GM19372 (cell line): Measurements from ENCODE around the gene CD302.
"Not testable (repeated sequence)": the region's sequence is repeated elsewhere in the genome, so short reads cannot be mapped to it uniquely, and the experiment has no call there.

Experiments used
- ATAC-seq: cut with Tn5 transposase; IDR thresholded peaks from one replicate; pipeline ENCODE4 v1.9.1; 2021; ENCODE audit warnings: mild to moderate bottlenecking, low read depth, moderate library complexity; ENCODE audit not compliant: unreplicated experiment

Gene CD302

GRCh38 chr2:159755788-159756187, 42.2 kb downstream of the CD302 start:
- ATAC-seq = no peak

- ATAC-seq = no peak
Measured at GRCh38 chr2:159755014-159755413, 43.0 kb downstream of the CD302 start.

- no peak for ATAC-seq
Measured at GRCh38 chr2:159753797-159754196, 44.2 kb downstream of the CD302 start.

GRCh38 chr2:159750873-159751272, 47.1 kb downstream of the CD302 start:
- no peak for ATAC-seq

DNA sequence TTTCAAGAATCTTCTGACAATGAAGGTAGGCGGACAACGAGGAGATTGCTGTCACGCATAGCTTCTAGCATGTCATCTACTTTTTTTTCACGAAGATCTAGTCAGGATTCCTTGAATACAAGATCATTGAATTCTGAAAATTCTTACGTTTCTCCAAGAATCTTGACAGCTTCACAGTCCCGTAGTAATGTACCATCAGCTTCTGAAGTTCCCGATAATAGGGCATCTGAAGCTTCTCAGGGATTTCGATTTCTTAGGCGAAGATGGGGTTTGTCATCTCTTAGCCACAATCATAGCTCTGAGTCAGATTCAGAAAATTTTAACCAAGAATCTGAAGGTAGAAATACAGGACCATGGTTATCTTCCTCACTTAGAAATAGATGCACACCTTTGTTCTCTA, 49.9 kb downstream of the CD302 start:
- ATAC-seq = no peak

GRCh38 chr2:159745237-159745636, 52.8 kb downstream of the CD302 start:
- ATAC-seq = not testable (repeated sequence)

- ATAC-seq = no peak
Measured at GRCh38 chr2:159744363-159744762, 53.6 kb downstream of the CD302 start.

- ATAC-seq = no peak
Measured at GRCh38 chr2:159742846-159743245, 55.2 kb downstream of the CD302 start.

DNA sequence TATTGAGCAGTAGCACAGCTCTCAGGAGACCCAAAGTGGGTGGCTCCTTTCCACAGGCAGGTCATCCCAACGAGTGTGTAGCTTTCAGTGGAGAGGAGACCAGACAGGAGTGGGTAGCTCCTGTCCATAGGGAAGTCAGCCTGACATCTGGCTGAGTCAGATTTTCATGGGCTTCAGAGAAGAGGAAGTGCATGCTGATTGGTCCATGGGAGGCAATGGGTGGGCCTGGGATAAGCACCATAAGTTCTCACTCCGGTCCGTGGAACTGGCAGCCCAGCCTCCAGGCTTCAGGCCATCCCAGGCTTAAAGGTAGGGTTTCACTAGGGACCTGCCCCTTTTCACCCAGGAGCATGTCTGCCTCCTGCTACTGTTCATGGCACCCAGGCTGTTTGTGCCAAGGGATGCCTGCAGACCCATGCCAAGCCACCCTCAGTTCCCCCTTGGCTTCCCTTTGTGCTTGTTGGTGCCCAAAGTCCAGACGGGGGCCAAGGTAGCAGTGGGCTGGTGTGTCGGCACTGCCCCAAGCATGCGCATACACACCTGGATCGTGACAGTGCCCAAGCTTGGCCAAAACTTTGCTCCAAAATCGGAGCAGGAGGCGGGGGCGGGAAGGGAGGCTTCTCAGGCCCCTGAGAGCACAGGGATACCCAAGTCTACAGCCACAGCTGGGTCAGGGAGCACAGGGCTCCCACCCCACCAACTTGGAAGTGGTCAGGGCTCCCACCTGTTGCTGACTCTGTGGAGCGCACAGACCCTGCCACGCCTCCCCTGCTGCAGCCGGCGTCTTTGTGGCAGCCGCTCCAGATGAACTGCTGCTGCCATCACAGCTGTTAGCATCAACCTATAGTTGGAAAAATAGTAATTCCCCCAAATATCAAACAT, 59.3 kb downstream of the CD302 start:
- ATAC-seq = no peak

- ATAC-seq = no peak
Measured at GRCh38 chr2:159737917-159738296, 60.1 kb downstream of the CD302 start.

DNA sequence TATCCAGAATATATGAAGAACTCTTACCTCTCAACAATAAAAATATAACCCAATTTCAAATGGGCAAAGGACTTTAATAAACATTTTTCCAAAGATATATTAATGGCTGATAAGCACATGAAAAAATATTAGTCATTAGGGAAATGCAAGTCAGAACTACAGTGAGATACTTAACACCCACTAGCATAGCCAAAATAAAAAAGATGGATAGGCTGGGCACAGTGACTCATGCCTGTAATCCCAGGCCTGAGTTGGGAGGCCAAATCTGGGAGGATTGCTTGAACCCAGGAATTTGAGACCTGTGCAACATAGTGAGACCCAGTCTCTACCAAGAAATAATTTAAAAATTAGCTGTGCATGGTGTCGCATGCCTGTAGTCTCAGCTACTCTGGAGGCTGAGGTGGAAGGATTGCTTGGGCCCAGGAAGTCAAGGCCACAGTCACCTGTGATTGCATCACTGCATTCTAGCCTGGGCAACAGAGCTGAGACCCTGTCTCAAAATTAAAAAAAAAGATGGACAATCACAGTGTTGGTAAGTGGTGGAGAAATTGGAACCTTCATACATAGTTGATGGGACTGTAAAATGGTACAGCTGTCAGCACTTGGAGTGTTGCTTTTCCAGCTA, 60.6 kb downstream of the CD302 start:
- ATAC-seq = no peak

DNA sequence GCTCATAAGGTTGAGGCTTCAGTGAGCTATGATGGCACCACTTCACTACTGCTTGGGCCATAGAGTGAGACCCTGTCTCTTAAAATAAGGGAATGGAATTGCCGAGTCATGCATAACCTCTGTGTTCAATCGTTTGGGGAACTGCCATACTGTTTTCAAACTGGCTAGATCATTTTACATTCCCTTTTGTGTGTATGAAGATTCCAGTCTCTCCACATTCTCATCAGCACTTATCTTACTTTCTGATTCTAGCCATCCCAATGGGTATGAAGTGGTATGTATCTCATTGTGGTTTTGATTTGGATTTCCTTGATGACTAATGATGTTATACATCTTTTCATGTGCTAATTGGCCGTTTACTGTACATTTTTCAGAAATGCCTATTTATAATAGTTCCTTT, 62.0 kb downstream of the CD302 start:
- ATAC-seq = no peak

- no peak for ATAC-seq
Measured at GRCh38 chr2:159735648-159736047, 62.4 kb downstream of the CD302 start.

- ATAC-seq = no peak
Measured at GRCh38 chr2:159728629-159729028, 69.4 kb downstream of the CD302 start.

DNA sequence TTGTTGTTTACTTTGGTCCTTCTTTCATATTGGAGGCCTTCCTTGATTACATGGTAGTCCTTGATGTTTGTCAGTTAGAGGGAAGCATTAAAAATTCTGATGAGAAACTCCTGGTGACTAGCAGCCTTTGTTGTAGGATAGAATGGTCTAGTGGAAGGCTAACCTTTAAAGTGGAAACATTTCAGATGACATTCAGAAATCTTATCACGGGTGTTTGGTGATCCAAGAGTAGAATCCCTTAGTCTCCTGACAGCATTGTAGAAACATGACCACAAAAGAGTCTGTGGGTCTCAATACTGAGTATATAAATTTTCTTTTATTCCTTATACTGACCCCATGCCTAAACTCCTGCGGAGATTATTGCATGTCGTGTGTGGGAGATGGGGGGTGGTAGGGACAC, 72.3 kb downstream of the CD302 start:
- no peak for ATAC-seq

DNA sequence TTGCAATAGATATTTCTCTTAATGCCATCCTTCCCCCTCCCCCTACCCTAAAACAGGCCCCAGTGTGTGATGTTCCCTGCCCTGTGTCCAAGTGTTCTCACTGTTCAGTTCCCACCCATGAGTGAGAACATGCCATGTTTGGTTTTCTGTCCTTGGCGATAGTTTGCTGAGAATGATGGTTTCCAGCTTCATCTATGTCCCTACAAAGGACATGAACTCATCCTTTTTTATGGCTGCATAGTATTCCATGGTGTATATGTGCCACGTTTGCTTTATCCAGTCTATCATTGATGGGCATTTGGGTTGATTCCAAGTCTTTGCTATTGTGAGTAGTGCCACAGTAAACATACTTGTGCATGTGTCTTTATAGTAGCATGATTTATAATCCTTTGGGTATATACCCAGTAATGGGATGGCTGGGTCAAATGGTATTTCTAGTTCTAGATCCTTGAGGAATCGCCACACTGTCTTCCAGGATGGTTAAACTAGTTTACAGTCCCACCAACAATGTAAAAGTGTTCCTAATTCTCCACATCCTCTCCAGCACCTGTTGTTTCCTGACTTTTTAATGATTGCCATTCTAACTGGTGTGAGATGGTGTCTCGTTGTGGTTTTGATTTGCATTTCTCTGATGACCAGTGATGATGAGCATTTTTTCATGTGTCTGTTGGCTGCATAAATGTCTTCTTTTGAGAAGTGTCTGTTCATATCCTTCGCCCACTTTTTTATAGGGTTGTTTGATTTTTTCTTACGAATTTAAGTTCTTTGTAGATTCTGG, 73.0 kb downstream of the CD302 start:
- ATAC-seq = not testable (repeated sequence)

GRCh38 chr2:159722580-159722979, 75.4 kb downstream of the CD302 start:
- ATAC-seq = no peak

DNA sequence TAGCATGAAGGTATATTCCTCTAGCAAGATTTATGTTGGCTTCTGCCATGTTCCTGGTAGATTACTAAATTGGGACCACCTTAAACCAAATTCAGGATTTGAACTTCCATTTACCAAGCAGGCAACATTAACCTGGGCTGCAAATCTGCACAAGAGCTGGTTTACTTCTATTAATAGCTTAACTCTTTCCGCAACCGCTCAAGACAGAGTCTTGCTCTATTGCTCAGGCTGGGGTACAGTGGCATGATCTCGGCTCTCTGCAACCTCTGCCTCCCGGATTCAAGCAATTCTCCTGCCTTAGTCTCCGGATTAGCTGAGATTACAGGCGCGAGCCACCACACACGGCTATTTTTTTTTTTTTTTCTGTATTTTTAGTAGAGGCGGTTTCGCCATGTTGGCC, 77.3 kb downstream of the CD302 start:
- ATAC-seq = no peak
